Stimulated activated CD8-positive, alpha-beta memory T cell treated with anti-CD3 and anti-CD28 coated beads, Interleukin-2, amount 100 ng/mL, for 48 hours (primary cell): Measurements from ENCODE around the gene PLEKHB1.
A peak's percentile ranks its signal among the peaks of the same experiment; 100 is the strongest.

Experiments used
- DNase-seq, 2 donors: peaks; one replicate each; pipeline ENCODE4 v3.0.0-alpha.2; 2020; ENCODE audit warnings: low read depth in 2 of 2

The PLEKHB1 gene

GRCh38 chr11:73645972-73646631, at the start of gene PLEKHB1:
PLEKHB1 (plus strand) TSS chr11:73646581; CDS start chr11:73646609, 28 bp downstream.
- DNase-seq, result no peak

GRCh38 chr11:73597336-73597955, 48.9 kb upstream of the PLEKHB1 start:
- DNase-seq, result no peak

- DNase-seq, result peak; percentile 88 to 91
These were observed 48.2 kb upstream of the PLEKHB1 start, which contains the start of gene FAM168A for GRCh38 chr11:73597956-73598718. FAM168A (minus strand) TSS chr11:73598112; CDS start chr11:73468474, 129,638 bp downstream.

GRCh38 chr11:73598719-73599379, 47.5 kb upstream of the PLEKHB1 start:
- DNase-seq, result no peak

- DNase-seq, result no peak
These were observed 33.7 kb upstream of the PLEKHB1 start for GRCh38 chr11:73612601-73613140.

GRCh38 chr11:73614591-73614990, 31.8 kb upstream of the PLEKHB1 start:
- DNase-seq, result no peak

GRCh38 chr11:73622926-73623593, 23.3 kb upstream of the PLEKHB1 start:
- DNase-seq, result no peak

- no peak for DNase-seq
These were observed 22.7 kb upstream of the PLEKHB1 start for GRCh38 chr11:73623686-73624085.

- peak; percentile 28 to 37 for DNase-seq
These were observed 20.6 kb upstream of the PLEKHB1 start for GRCh38 chr11:73625696-73626318.

GRCh38 chr11:73629907-73630306, 16.5 kb upstream of the PLEKHB1 start:
- no peak for DNase-seq

- no peak for DNase-seq
These were observed 13.4 kb upstream of the PLEKHB1 start for GRCh38 chr11:73632996-73633395.

GRCh38 chr11:73633999-73634398, 12.4 kb upstream of the PLEKHB1 start:
- DNase-seq, result no peak

- no peak for DNase-seq
These were observed 10.7 kb upstream of the PLEKHB1 start for GRCh38 chr11:73635721-73636120.

- no peak for DNase-seq
These were observed 10.1 kb upstream of the PLEKHB1 start for GRCh38 chr11:73636249-73636648.

- no peak for DNase-seq
These were observed 9.4 kb upstream of the PLEKHB1 start for GRCh38 chr11:73637012-73637411.

GRCh38 chr11:73640592-73640991, 5.8 kb upstream of the PLEKHB1 start:
- no peak for DNase-seq

GRCh38 chr11:73641668-73642067, 4.7 kb upstream of the PLEKHB1 start:
- DNase-seq, result no peak

GRCh38 chr11:73645121-73645969, 1.0 kb upstream of the PLEKHB1 start:
- DNase-seq, result no peak

GRCh38 chr11:73647459-73648100, 1.2 kb downstream of the PLEKHB1 start:
- DNase-seq, result peak; percentile 88 to 91
